Astrocyte of the cerebellum (primary cell): ENCODE measurements around the gene CDK9.
"Not testable (repeated sequence)": the region's sequence is repeated elsewhere in the genome, so short reads cannot be mapped to it uniquely, and the experiment has no call there.

Source experiments
- DNase-seq: peaks from one replicate; pipeline ENCODE4 v3.0.0-alpha.2; 2011; ENCODE audit warnings: low read depth
- H3K4me3 ChIP-seq: 2 replicates; pipeline ENCODE4 v1.5.1; 2011; ENCODE audit warnings: mild to moderate bottlenecking, low read depth, low read length, moderate library complexity
- CTCF ChIP-seq: IDR thresholded peaks from 2 replicates; pipeline ENCODE4 v1.5.1; 2012; ENCODE audit warnings: low read length, low read depth, moderate library complexity, mild to moderate bottlenecking; ENCODE audit errors: missing control alignments
- in situ Hi-C: cut with HindIII; loops from 2 replicates; pipeline ENCODE4 v1.10.0; 2017; ENCODE audit warnings: low sequenced_read_pairs

CDK9 gene

GRCh38 chr9:127835991-127836516 is 50.2 kb downstream of the CDK9 start:
- no peak overlapping the region for H3K4me3 ChIP-seq
- in situ Hi-C loops = no loop called here
- TF ChIP-seq CTCF = no peak
- DNase-seq = no peak

- DNase-seq, in situ Hi-C loops, H3K4me3 ChIP-seq: not testable (repeated sequence)
These were observed 50.7 kb downstream of the CDK9 start for GRCh38 chr9:127836561-127836960.

GRCh38 chr9:127837346-127837745 is 51.5 kb downstream of the CDK9 start:
- no peak for DNase-seq

GRCh38 chr9:127838375-127839078 is 52.7 kb downstream of the CDK9 start:
- in situ Hi-C loops = no loop called here
- TF ChIP-seq CTCF = no peak
- no peak for DNase-seq
- H3K4me3 ChIP-seq = no peak overlapping the region

More at GRCh38 chr9:127837346-127837745, 51.5 kb downstream of the CDK9 start:
- TF ChIP-seq CTCF = no peak
- in situ Hi-C loops = no loop called here
- no peak overlapping the region for H3K4me3 ChIP-seq
